C4-2B (cell line): Measurements from ENCODE around the gene ASGR1.

Experiments
- ZFX ChIP-seq: fragments of 450-650 bp; IDR thresholded peaks from 2 replicates; pipeline ENCODE4 v1.6.1; 2017
- TF ChIP-seq, protein P1 (sequence below): fragments of 450-650 bp; conservative IDR thresholded peaks from 2 replicates; pipeline ENCODE4 v1.5.1; 2017; ENCODE audit warnings: mild to moderate bottlenecking

DNA sequence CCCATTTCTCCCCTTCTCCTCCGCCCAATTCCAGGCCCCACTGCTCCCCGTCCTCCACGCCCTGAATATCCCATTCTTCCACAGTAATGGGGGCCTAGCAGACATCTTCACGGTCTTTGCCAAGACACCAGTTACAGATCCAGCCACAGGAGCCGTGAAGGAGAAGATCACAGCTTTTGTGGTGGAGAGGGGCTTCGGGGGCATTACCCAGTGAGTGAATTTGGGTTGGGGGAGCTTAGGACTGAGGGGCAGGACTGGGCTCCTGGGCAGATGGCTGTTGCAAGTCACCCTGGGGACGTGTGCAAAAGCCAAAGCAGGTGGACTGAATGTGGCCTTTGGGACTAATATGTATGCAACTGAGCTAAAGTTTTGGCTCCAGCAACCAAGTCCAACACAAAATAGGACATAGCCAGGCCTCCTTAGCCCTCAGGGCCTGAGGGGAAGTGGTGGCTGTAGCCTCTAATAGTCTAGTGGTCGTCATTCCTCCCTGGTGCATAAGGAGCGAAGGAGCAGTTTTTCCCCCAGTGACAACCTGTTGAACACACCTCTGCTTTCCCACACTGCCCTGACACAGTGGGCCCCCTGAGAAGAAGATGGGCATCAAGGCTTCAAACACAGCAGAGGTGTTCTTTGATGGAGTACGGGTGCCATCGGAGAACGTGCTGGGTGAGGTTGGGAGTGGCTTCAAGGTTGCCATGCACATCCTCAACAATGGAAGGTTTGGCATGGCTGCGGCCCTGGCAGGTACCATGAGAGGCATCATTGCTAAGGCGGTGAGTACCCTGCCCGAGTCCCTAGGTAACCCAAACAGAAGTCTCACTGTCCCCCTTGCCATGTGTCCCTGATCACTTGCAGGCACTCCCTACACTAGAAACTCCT is 43.2 kb upstream of the ASGR1 start:
- TF ChIP-seq, protein P1, sequence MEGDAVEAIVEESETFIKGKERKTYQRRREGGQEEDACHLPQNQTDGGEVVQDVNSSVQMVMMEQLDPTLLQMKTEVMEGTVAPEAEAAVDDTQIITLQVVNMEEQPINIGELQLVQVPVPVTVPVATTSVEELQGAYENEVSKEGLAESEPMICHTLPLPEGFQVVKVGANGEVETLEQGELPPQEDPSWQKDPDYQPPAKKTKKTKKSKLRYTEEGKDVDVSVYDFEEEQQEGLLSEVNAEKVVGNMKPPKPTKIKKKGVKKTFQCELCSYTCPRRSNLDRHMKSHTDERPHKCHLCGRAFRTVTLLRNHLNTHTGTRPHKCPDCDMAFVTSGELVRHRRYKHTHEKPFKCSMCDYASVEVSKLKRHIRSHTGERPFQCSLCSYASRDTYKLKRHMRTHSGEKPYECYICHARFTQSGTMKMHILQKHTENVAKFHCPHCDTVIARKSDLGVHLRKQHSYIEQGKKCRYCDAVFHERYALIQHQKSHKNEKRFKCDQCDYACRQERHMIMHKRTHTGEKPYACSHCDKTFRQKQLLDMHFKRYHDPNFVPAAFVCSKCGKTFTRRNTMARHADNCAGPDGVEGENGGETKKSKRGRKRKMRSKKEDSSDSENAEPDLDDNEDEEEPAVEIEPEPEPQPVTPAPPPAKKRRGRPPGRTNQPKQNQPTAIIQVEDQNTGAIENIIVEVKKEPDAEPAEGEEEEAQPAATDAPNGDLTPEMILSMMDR = no peak
- no peak for TF ChIP-seq ZFX
